ENCODE data around the gene GRHPR. TPM values are rescaled to one million over a fixed set of nuclear protein-coding genes. Genes with fewer than 3 reads are reported as not detected.
A peak's percentile ranks its signal among the peaks of the same experiment; 100 is the strongest.
"Not testable (repeated sequence)": the region's sequence is repeated elsewhere in the genome, so short reads cannot be mapped to it uniquely, and the experiment has no call there.

Gene GRHPR
- total and polyA plus RNA-seq, 12 donors: 61.5 to 151 (median 114) TPM

- Histone ChIP-seq H3K4me1 (peaks cover 14 to 34% (median 30%) of the 10 kb centered on the region in 9 donors), H3K27ac (peak overlapping the region in 1 of 10 donors; percentile 10), H3K27me3 (no peaks in the 10 kb centered on the region), H3K9me3 (no peaks in the 10 kb centered on the region), H3K4me3 (no peak overlapping the region), H3K36me3 (peaks cover 0 to 50% (median 29%) of the 10 kb centered on the region in 9 donors)
- no peak for ATAC-seq
- 85 to 87% methylated on average over 18 of the region's 18 CpGs for WGBS, 2 donors
- no peak for DNase-seq
- no peak for TF ChIP-seq CTCF (IDR thresholded peaks at IDR 0.05)
- intact Hi-C loops (cut with DNase I): loop anchor here in 3 of 10 donors (5.0 kb wide), 2 partner anchors 38 to 43 kb away; partner anchors contain the start of gene ZBTB5 (in 2 of the 3)
Observed at GRCh38 chr9:37424686-37425297, 2.3 kb downstream of the GRHPR start.

- DNase-seq (no peak), ATAC-seq (no peak)
- WGBS, 2 donors: 80 to 87% methylated on average over 11 of the region's 11 CpGs
- Histone ChIP-seq H3K4me3 (no peak overlapping the region), H3K4me1 (peaks cover 14 to 34% (median 30%) of the 10 kb centered on the region in 9 donors), H3K27ac (peak overlapping the region in 1 of 10 donors; percentile 10), H3K36me3 (peaks cover 0 to 55% (median 29%) of the 10 kb centered on the region in 9 donors), H3K9me3 (no peaks in the 10 kb centered on the region), H3K27me3 (no peaks in the 10 kb centered on the region)
- no peak for TF ChIP-seq CTCF (IDR thresholded peaks at IDR 0.05)
- intact Hi-C loops (cut with DNase I): loop anchor here in 1 of 10 donors (5.0 kb wide), 1 partner anchor 37 kb away; no protein-coding TSS in a partner anchor
Observed at GRCh38 chr9:37425298-37425752, 2.8 kb downstream of the GRHPR start.

- H3K27me3 ChIP-seq, H3K9me3 ChIP-seq, H3K4me3 ChIP-seq, DNase-seq, H3K27ac ChIP-seq, ATAC-seq: not testable (repeated sequence)
- peaks cover 0 to 66% (median 36%) of the 10 kb centered on the region in 9 donors for H3K36me3 ChIP-seq
- peaks cover 14 to 34% (median 30%) of the 10 kb centered on the region in 9 donors for H3K4me1 ChIP-seq
- intact Hi-C loops (cut with DNase I): loop anchor here in 1 of 10 donors (5.0 kb wide), 1 partner anchor 36 kb away; no protein-coding TSS in a partner anchor
- WGBS, 2 donors: 96% methylated on average over 15 of the region's 15 CpGs
Observed at GRCh38 chr9:37426431-37426830, 3.9 kb downstream of the GRHPR start.

- no peaks in the 10 kb centered on the region for H3K9me3 ChIP-seq
- intact Hi-C loops (cut with DNase I): loop anchor here in 1 of 10 donors (5.0 kb wide), 1 partner anchor 35 kb away; no protein-coding TSS in a partner anchor
- WGBS, 2 donors: 88 to 96% methylated on average over 6 of the region's 6 CpGs
- peaks cover 12 to 31% (median 28%) of the 10 kb centered on the region in 9 donors for H3K4me1 ChIP-seq
- H3K27me3 ChIP-seq: no peaks in the 10 kb centered on the region
- peaks cover 0 to 71% (median 37%) of the 10 kb centered on the region in 9 donors for H3K36me3 ChIP-seq
- DNase-seq: no peak
- ATAC-seq: no peak
- H3K27ac ChIP-seq: no peak overlapping the region
- no peak for TF ChIP-seq CTCF (IDR thresholded peaks at IDR 0.05)
- H3K4me3 ChIP-seq: no peak overlapping the region
Observed at GRCh38 chr9:37426846-37427245, 4.3 kb downstream of the GRHPR start.

GRCh38 chr9:37428345-37428744 lies 5.8 kb downstream of the GRHPR start:
- peaks cover 0 to 86% (median 37%) of the 10 kb centered on the region in 9 donors for H3K36me3 ChIP-seq
- DNase-seq (no peak), ATAC-seq (no peak)
- H3K27ac ChIP-seq: no peak overlapping the region
- no peaks in the 10 kb centered on the region for H3K27me3 ChIP-seq
- H3K4me3 ChIP-seq: no peak overlapping the region
- no peaks in the 10 kb centered on the region for H3K9me3 ChIP-seq
- intact Hi-C loops (cut with DNase I): loop anchor here in 1 of 10 donors (5.0 kb wide), 1 partner anchor 34 kb away; no protein-coding TSS in a partner anchor
- TF ChIP-seq CTCF (IDR thresholded peaks at IDR 0.05): no peak
- H3K4me1 ChIP-seq: peaks cover 13 to 35% (median 26%) of the 10 kb centered on the region in 9 donors
- WGBS, 2 donors: 94 to 95% methylated on average over 14 of the region's 14 CpGs
